B cell (primary cell): ENCODE data around the gene C1orf105. TPM values are rescaled to one million over a fixed set of nuclear protein-coding genes. Genes with fewer than 3 reads are reported as not detected.

Experiments used
- ATAC-seq: fragments of 200-7000 bp; cut with Tn5 transposase; one replicate; pipeline ENCODE4 v1.10.0; 2021; ENCODE audit warnings: low read depth, mild to moderate bottlenecking, moderate number of reproducible peaks, moderate library complexity
- CTCF ChIA-PET: fragments of 350-600 bp; sonication (Branson Sonifier 250); formaldehyde crosslinking; loops from one replicate; lab custom pipeline; 2021; ENCODE audit warnings: antibody characterized with exemption, inconsistent platforms; lab: Charles Lee
- POLR2A ChIA-PET: fragments of 350-600 bp; sonication (Branson Sonifier 250); formaldehyde crosslinking; loops from one replicate; lab custom pipeline; 2021; ENCODE audit warnings: antibody characterized with exemption; lab: Charles Lee
- DNase-seq: peaks from one replicate; pipeline ENCODE4 v3.0.0; 2013
- H2AFZ ChIP-seq: 2 replicates; pipeline ENCODE4 v1.6.1; 2012; ENCODE audit warnings: mild to moderate bottlenecking, low read depth, low read length; ENCODE audit not compliant: insufficient read depth, poor library complexity, severe bottlenecking
- H3K27ac ChIP-seq, 2 donors: 1 replicate in 1 of 2; 2 replicates in 1 of 2; pipeline ENCODE4 v1.5.1; 2012 to 2013; ENCODE audit warnings: low read length in 2 of 2, mild to moderate bottlenecking in 2 of 2, moderate library complexity in 1 of 2
- H3K27me3 ChIP-seq, 4 experiments: fragments of 200-600 bp in 1 of 4; sonication (generic) in 1 of 4; replicated peaks in 1 of 4; 1 replicate in 2 of 4; 2 replicates in 2 of 4; pipeline versions ENCODE4 v1.6.1 to v1.7.0; 2013 to 2016; ENCODE audit warnings: low read length in 3 of 4, mild to moderate bottlenecking in 2 of 4, mixed read lengths in 1 of 4, moderate library complexity in 1 of 4; ENCODE audit not compliant: insufficient read depth in 4 of 4, control insufficient read depth in 3 of 4; ENCODE audit errors: control extremely low read depth in 1 of 4
- H3K36me3 ChIP-seq, 2 experiments: replicated peaks in 1 of 2; 1 replicate in 1 of 2; 2 replicates in 1 of 2; pipeline versions ENCODE4 v1.6.1 to v1.7.1; 2013; ENCODE audit warnings: low read length in 1 of 2; ENCODE audit not compliant: insufficient read depth in 2 of 2, control insufficient read depth in 1 of 2; ENCODE audit errors: control extremely low read depth in 1 of 2, extremely low read depth in 1 of 2
- H3K4me1 ChIP-seq, 2 donors: fragments of 200-600 bp in 1 of 2; sonication (generic) in 1 of 2; 1 replicate in 1 of 2; 2 replicates in 1 of 2; pipeline versions ENCODE4 v1.5.1 to v1.6.1; 2013 to 2017; ENCODE audit warnings: low read length in 2 of 2; ENCODE audit not compliant: control insufficient read depth in 2 of 2, insufficient read depth in 2 of 2
- H3K4me2 ChIP-seq: replicated peaks from 2 replicates; pipeline ENCODE3; 2012; ENCODE audit warnings: mild to moderate bottlenecking, low read depth, low read length; ENCODE audit not compliant: poor library complexity, severe bottlenecking
- H3K4me3 ChIP-seq, 5 experiments: fragments of 200-600 bp in 1 of 5; sonication (generic) in 1 of 5; 1 replicate in 3 of 5; 2 replicates in 2 of 5; pipeline versions ENCODE4 v1.5.1 to v1.7.0; 2011 to 2016; ENCODE audit warnings: low read length in 4 of 5, mild to moderate bottlenecking in 4 of 5, low read depth in 2 of 5, control low read depth in 1 of 5, moderate library complexity in 1 of 5; ENCODE audit not compliant: insufficient read depth in 1 of 5; ENCODE audit errors: control extremely low read depth in 1 of 5, extremely low read depth in 1 of 5
- H3K79me2 ChIP-seq: fragments of 200-600 bp; sonication (generic); one replicate; pipeline ENCODE4 v1.6.0; 2016; ENCODE audit warnings: low read length; ENCODE audit not compliant: control insufficient read depth, insufficient read depth
- H3K9ac ChIP-seq: fragments of 200-600 bp; sonication (generic); 2 replicates; pipeline ENCODE4 v1.6.1; 2017; ENCODE audit warnings: mild to moderate bottlenecking, low read length, moderate library complexity
- H3K9me3 ChIP-seq, 3 donors: one replicate each; pipeline versions ENCODE4 v1.6.1 to v1.7.1; 2013; ENCODE audit warnings: low read length in 2 of 3; ENCODE audit not compliant: control insufficient read depth in 2 of 3, insufficient read depth in 1 of 3; ENCODE audit errors: control extremely low read depth in 1 of 3
- H4K20me1 ChIP-seq: 2 replicates; pipeline ENCODE4 v1.6.0; 2012; ENCODE audit warnings: mild to moderate bottlenecking, low read length; ENCODE audit not compliant: insufficient read depth, control insufficient read depth, poor library complexity, severe bottlenecking
- H3K27ac Mint-ChIP-seq: one replicate; pipeline ENCODE4 v1.8.0; 2021; ENCODE audit warnings: mixed read lengths
- H3K27me3 Mint-ChIP-seq: one replicate; pipeline ENCODE4 v1.8.0; 2021; ENCODE audit warnings: mixed read lengths
- H3K4me1 Mint-ChIP-seq: one replicate; pipeline ENCODE4 v1.8.0; 2021; ENCODE audit warnings: mixed read lengths
- H3K4me3 Mint-ChIP-seq: one replicate; pipeline ENCODE4 v1.8.0; 2021; ENCODE audit warnings: mixed read lengths
- H3K9me3 Mint-ChIP-seq: one replicate; pipeline ENCODE4 v1.8.0; 2022; ENCODE audit warnings: mixed read lengths; ENCODE audit not compliant: insufficient read depth
- CTCF ChIP-seq: fragments of 200-600 bp; IDR thresholded peaks from one replicate; pipeline ENCODE4 v1.8.0; 2022; ENCODE audit warnings: antibody characterized with exemption, mild to moderate bottlenecking
- EZH2 ChIP-seq: IDR thresholded peaks from 2 replicates; pipeline ENCODE4 v1.6.1; 2012; ENCODE audit warnings: borderline replicate concordance, low read depth, mild to moderate bottlenecking, moderate library complexity, low read length; ENCODE audit not compliant: insufficient read depth, poor library complexity, severe bottlenecking
- WGBS: methylation state at CpG from one replicate; pipeline ENCODE4 v1.1.5; 2013; ENCODE audit warnings: missing lambda C conversion rate; ENCODE audit not compliant: insufficient coverage; 5-methylcytosine and 5-hydroxymethylcytosine counted together
- intact Hi-C: fragments of 100-400 bp; cut with micrococcal nuclease; formaldehyde crosslinking; loops from one replicate; pipeline ENCODE4 v1.10.0; 2022
- polyA plus RNA-seq: library from polyadenylated mRNA; depleted of rRNA; stranded (reverse); fragments of >200 nt; gene quantifications from 2 replicates; pipeline ENCODE4 v1.2.3, GENCODE V29; 2012
- total RNA-seq, 2 donors: library from RNA; stranded (reverse); fragments of 120-200 nt in 1 of 2; gene quantifications; 1 replicate in 1 of 2; 2 replicates in 1 of 2; pipeline versions ENCODE4 v1.2.3 to v1.2.4, GENCODE V29; 2013 to 2022

Gene C1orf105
- total and polyA plus RNA-seq, 2 donors (not counting 1 experiment from before 2014, with no cell fraction given), result not detected

- no peaks in the 10 kb centered on the region for H3K9me3 ChIP-seq
- Mint-ChIP-seq H3K9me3 (no peaks in the 10 kb centered on the region), H3K4me3 (peak overlapping the region; percentile 94), H3K27me3 (no peaks in the 10 kb centered on the region), H3K4me1 (peaks cover 66% of the 10 kb centered on the region), H3K27ac (peak overlapping the region; percentile 99)
- no CpG with 5 or more reads among the region's 1 CpG for WGBS
- no peak overlapping the region for H3K9ac ChIP-seq
- H3K27ac ChIP-seq, result peak overlapping the region; percentile 97 to 98
- no peak overlapping the region for H3K4me3 ChIP-seq
- H3K36me3 ChIP-seq, result no peaks in the 10 kb centered on the region
- H3K27me3 ChIP-seq, result no peaks in the 10 kb centered on the region
- ATAC-seq (no peak), DNase-seq (no peak)
- H2AFZ ChIP-seq, result no peak overlapping the region
- ChIA-PET CTCF (interaction anchor here (1.0 to 3.4 kb wide), 5 partner anchors 10 to 301 kb away, joined by 3 to 23 read pairs (median 9); no protein-coding TSS in a partner anchor), POLR2A (interaction anchor here (1.4 to 4.5 kb wide), 2 partner anchors 16 to 33 kb away, joined by 4 to 26 read pairs; no protein-coding TSS in a partner anchor)
- H3K4me2 ChIP-seq, result peak overlapping the region; percentile 76
- intact Hi-C loops, result loop anchor here (2.0 kb wide), 1 partner anchor 49 kb away; no protein-coding TSS in a partner anchor
- TF ChIP-seq EZH2, result no peak
- TF ChIP-seq CTCF, result no peak
- H3K4me1 ChIP-seq, result peaks cover 59 to 66% of the 10 kb centered on the region in 2 donors
- H4K20me1 ChIP-seq, result no peaks in the 10 kb centered on the region
- no peaks in the 10 kb centered on the region for H3K79me2 ChIP-seq
Observed at GRCh38 chr1:172391976-172392375, 28.5 kb upstream of the C1orf105 start.

GRCh38 chr1:172393354-172393753 lies 27.1 kb upstream of the C1orf105 start:
- Mint-ChIP-seq H3K9me3 (no peaks in the 10 kb centered on the region), H3K27ac (peak overlapping the region; percentile 99), H3K4me3 (peak overlapping the region; percentile 91), H3K4me1 (peaks cover 79% of the 10 kb centered on the region), H3K27me3 (no peaks in the 10 kb centered on the region)
- CTCF ChIA-PET, result interaction anchor here (0.9 to 4.4 kb wide), 10 partner anchors 8 to 390 kb away, joined by 3 to 23 read pairs (median 8); no protein-coding TSS in a partner anchor
- POLR2A ChIA-PET, result interaction anchor here (0.6 to 4.5 kb wide), 5 partner anchors 13 to 208 kb away, joined by 3 to 26 read pairs (median 8); no protein-coding TSS in a partner anchor
- Histone ChIP-seq H3K36me3 (no peaks in the 10 kb centered on the region), H3K27me3 (no peaks in the 10 kb centered on the region), H3K79me2 (no peaks in the 10 kb centered on the region), H3K27ac (peak overlapping the region; percentile 97 to 98), H3K9me3 (no peaks in the 10 kb centered on the region), H3K4me3 (peak overlapping the region in 1 of 5 experiments; percentile 59), H3K4me2 (peak overlapping the region; percentile 76), H4K20me1 (no peaks in the 10 kb centered on the region), H2AFZ (no peak overlapping the region), H3K9ac (peak overlapping the region; percentile 57), H3K4me1 (peaks cover 70 to 74% of the 10 kb centered on the region in 2 donors)
- TF ChIP-seq CTCF, result no peak
- peak; percentile 48 for ATAC-seq
- peak; percentile 85 for DNase-seq
- intact Hi-C loops, result no loop called here
- WGBS, result 29% methylated on average over 4 of the region's 5 CpGs
